ENCODE measurements around the gene ARHGEF17.

The ARHGEF17 gene

GRCh38 chr11:73314117-73314961 lies 6.3 kb downstream of the ARHGEF17 start:
- peak overlapping the region; percentile 56 for H3K4me3 ChIP-seq (replicated peaks; ENCODE audit: low read depth, low read length)
- no peak for DNase-seq (ENCODE audit: extremely low read depth, low read depth)
- TF ChIP-seq, protein P1, sequence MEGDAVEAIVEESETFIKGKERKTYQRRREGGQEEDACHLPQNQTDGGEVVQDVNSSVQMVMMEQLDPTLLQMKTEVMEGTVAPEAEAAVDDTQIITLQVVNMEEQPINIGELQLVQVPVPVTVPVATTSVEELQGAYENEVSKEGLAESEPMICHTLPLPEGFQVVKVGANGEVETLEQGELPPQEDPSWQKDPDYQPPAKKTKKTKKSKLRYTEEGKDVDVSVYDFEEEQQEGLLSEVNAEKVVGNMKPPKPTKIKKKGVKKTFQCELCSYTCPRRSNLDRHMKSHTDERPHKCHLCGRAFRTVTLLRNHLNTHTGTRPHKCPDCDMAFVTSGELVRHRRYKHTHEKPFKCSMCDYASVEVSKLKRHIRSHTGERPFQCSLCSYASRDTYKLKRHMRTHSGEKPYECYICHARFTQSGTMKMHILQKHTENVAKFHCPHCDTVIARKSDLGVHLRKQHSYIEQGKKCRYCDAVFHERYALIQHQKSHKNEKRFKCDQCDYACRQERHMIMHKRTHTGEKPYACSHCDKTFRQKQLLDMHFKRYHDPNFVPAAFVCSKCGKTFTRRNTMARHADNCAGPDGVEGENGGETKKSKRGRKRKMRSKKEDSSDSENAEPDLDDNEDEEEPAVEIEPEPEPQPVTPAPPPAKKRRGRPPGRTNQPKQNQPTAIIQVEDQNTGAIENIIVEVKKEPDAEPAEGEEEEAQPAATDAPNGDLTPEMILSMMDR (IDR thresholded peaks at IDR 0.05; ENCODE audit: low read depth, low read length, missing control alignments), result no peak

DNA sequence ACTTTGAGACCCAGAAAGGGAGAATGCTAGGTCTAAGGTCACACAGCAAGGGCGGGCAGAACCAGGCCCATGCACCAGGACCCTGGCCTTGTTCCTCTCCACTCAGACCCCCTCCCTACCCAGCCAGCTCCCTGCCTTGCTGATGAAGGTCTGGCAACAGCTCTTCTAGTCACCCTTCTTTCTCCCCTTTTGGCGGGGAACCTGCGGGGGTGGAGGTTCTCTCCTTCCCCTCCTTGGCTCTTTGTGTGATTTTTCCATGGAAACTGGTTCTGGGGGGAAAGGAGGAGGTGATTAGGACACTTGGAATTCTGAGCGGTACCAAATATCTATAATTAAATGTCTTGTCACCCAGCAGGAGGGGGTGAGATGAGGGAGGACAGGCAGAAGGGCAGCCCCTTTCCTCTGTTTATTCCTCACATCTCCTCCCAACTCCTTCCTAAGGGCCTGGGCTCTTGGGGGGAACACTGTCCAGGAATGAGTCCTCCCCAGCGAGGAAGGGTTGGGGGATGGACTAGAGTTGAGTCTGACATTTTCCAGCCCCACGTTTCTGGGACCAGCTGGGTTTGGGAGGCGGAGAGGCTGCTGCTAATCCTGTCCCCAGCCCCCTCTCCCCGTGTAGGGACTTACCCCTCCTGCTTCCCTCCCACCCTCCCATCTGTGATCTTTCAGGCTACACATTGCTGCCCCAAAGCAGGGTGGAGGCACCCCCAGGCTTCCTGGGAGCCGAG lies 7.4 kb downstream of the ARHGEF17 start:
- no peak for DNase-seq (ENCODE audit: extremely low read depth, low read depth)
- TF ChIP-seq, protein P1 (IDR thresholded peaks at IDR 0.05; ENCODE audit: low read depth, low read length, missing control alignments), result no peak
- H3K4me3 ChIP-seq (replicated peaks; ENCODE audit: low read depth, low read length), result 0 out of 2 replicates have a peak overlapping the region, but pooled peaks have one; percentile 56

GRCh38 chr11:73316422-73316821 lies 8.3 kb downstream of the ARHGEF17 start:
- DNase-seq (ENCODE audit: extremely low read depth, low read depth), result no peak
- TF ChIP-seq, protein P1 (IDR thresholded peaks at IDR 0.05; ENCODE audit: low read depth, low read length, missing control alignments), result no peak

DNA sequence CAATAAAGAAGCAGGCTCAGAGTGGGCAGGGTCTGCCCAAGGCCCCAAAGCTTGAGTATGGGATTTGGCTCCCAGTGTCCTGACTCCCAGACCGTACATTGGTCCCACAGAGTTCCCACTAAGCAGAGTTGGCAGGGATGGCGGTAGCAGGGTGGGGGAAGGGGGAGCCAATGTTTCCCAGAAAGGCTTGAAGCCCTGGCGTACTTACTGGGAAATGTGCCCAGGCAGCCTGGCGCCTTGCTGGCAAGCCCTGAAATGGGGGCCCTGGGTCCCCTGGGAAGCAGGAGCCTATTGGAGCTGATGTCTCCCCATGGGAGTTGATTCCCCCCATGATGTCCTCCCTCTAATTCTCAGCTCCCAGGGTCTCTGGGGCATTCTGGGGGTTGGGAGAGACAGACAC lies 9.3 kb downstream of the ARHGEF17 start:
- DNase-seq (ENCODE audit: extremely low read depth, low read depth), result no peak
- TF ChIP-seq, protein P1 (IDR thresholded peaks at IDR 0.05; ENCODE audit: low read depth, low read length, missing control alignments), result no peak
- no peak overlapping the region for H3K4me3 ChIP-seq (replicated peaks; ENCODE audit: low read depth, low read length)

More at GRCh38 chr11:73316422-73316821, 8.3 kb downstream of the ARHGEF17 start:
- no peak overlapping the region for H3K4me3 ChIP-seq (replicated peaks; ENCODE audit: low read depth, low read length)

- DNase-seq (ENCODE audit: extremely low read depth, low read depth), result no peak
- TF ChIP-seq, protein P1 (IDR thresholded peaks at IDR 0.05; ENCODE audit: low read depth, low read length, missing control alignments), result no peak
- no peak overlapping the region for H3K4me3 ChIP-seq (replicated peaks; ENCODE audit: low read depth, low read length)
These were observed 9.7 kb downstream of the ARHGEF17 start for GRCh38 chr11:73317803-73318202.

- no peak overlapping the region for H3K4me3 ChIP-seq (replicated peaks; ENCODE audit: low read depth, low read length)
- TF ChIP-seq, protein P1 (IDR thresholded peaks at IDR 0.05; ENCODE audit: low read depth, low read length, missing control alignments), result no peak
- DNase-seq (ENCODE audit: extremely low read depth, low read depth), result no peak
These were observed 10.5 kb downstream of the ARHGEF17 start for GRCh38 chr11:73318501-73319011.
